HG03196 (cell line): ENCODE data around the gene TLR5.
"Not testable (repeated sequence)": the region's sequence is repeated elsewhere in the genome, so short reads cannot be mapped to it uniquely, and the experiment has no call there.

ENCODE experiments used
- ATAC-seq: cut with Tn5 transposase; IDR thresholded peaks from one replicate; pipeline ENCODE4 v1.9.1; 2021; ENCODE audit not compliant: unreplicated experiment

Gene TLR5

GRCh38 chr1:223142795-223143536 is at the start of gene TLR5:
TLR5 (minus strand) TSS chr1:223143248; CDS start chr1:223113031, 30,217 bp downstream.
- ATAC-seq, result peak; percentile 89

DNA sequence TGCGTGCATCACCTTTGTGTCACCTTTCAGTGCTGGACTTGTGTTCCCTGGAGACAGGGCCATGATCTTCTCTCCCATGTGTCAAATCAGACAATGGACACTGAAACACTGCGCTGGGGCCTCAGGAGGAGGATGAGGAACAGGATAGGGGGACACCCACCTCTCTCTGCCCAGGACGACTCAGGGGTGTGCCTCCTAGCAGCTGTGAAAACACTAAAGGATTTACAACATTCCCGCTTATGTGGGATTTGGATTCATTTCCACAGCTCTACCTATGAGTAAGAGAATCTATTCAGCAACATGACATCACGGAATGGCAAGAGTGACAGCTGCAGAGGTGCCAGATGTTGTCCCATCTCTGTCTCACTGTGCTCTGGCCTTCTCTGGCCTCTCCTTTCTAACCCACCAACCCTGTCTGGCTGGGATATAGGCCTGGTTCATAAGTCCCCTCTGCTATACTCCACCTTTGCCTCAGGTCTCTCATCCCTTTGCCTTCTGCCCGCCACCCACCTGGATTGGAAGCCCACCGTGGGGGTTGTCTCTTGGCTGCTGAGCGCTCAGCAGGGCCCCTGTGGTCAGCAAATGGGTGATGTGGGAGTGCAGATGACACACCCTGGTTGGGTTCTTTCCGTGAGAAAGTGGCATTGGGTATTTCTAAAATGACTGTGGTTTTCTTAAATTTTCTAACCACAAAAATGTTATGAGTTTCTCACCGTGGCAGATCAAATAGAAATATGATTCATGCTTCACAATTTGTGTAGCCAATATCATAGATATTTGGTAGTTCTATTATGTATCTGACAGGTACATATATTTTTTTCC is 47.1 kb upstream of the TLR5 start:
- peak; percentile 84 for ATAC-seq

- ATAC-seq, result no peak
These were observed 46.5 kb upstream of the TLR5 start for GRCh38 chr1:223189525-223189902.

DNA sequence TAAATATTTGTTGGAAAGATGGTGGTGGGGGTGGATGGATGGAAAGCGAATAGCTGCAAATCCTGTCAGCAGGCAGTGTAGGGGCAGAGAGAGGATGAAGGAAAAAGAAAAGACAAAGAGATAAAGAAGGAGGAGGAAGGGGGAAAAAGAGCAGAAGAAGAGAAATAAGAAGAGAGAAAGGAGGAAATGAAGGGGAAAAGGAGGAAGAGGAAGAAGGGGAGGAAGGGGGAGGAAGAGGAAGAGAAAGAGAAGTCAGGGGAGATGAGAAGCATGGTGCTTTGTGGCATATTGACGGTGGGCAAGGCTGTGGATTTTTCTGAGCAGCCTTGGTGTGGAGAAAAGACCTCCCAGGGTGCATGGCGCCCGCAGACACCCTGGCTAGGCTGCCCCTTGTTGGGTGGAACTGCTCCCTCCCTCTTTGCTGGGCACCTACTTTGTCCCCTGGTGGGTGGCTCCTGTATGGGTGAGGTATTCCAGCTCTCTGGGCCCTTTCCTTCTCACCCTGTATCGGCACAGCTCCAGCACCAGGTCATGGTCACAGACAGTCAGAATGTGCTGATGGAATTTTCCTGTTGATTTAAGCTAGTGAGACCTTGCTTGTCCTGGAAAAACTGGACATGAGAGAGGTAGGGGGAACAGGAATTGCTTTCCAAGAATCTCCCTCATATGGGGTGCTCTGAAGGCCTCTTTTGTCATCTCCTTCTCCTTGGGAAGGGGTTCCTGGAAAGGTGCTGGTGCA is 45.7 kb upstream of the TLR5 start:
- ATAC-seq, result no peak

DNA sequence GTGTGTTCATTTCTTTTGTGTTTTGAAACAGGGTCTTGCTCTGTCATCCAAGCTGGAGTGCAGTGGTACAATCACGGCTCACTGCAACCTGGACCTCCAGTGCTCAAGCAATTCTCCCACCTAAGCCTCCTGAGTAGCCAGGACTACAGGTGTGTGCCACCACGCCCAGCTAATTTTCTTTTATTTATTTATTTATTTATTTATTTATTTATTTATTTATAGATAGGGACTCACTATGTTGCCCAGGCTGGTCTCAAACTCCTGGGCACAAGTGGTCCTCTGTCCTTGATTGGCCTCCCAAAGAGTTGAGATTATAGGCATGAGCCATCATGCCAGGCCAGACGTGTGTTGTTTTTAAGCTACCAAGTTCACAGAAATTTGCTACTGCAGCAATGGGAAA is 43.8 kb upstream of the TLR5 start:
- ATAC-seq, result no peak

DNA sequence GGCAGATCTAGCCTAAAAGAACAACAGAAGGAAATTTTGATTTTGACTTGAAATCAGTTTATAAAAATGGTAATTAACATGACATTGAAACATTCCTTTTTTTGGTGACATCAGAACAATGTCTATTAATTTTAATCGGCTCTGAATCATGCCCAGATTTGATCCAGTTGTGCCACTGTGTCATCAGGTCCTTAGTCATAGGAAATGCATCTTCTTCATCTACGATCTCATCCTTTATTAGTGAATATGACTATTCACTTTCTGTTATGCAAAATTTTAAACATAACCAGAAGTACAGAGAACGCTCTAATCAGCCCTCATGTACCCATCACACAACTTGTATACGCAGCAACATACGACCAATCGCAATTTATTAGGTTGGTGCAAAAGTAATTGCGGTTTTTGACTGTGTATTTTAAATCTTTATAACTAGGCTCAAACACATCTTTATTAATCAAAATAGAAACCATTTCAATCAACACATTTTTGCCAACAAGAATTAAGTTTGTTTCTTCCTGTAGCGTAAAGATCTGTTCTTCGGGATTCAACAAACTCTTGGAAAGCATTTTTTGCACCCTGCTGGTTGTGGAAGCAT is 40.3 kb upstream of the TLR5 start:
- no peak for ATAC-seq

DNA sequence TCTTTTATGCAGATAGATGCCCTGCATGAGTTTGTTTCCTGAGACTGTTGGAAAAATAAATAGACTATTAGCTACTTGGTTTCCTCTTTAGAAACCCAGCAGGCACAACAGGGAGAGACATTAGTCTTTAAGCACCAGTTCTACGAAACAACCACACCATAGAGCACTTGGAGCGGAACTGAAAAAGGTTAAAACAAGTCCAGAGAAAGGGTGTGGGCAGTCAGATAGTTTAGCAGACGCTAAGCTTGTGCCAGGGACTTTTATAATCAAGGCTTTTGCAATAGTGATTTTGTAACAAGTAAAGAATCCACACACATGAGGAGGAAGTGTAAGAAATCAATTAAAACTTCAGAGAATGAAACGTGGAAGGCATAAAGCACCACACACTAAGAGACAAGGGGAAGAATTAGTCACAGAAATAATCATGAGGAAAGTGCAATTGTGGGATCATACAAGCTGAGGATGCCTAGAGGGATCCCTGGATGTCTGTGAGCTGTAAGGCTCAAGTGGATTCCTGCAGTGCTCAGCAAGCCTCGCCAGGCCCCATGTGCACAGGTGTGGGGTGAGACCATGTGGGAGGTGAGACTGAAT is 37.8 kb upstream of the TLR5 start:
- ATAC-seq, result no peak

DNA sequence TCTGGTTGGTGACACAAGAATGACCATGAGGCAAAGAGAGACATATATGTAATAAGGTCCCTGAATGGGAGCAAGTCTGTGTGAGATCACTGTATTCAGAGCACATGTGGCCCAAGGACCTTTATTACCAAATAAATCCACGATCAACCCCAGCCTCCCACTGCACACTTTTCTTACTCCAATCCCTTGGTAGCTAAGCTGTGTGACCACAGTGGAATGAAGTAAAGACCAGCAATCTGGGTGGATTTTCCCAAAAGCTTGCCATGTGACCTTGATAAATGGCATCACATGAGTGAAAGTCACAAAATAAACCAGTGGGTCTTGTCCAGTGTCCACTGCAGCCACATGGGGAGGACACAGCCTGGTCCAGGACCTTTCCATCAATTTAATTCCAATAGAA is 36.7 kb upstream of the TLR5 start:
- ATAC-seq, result no peak

DNA sequence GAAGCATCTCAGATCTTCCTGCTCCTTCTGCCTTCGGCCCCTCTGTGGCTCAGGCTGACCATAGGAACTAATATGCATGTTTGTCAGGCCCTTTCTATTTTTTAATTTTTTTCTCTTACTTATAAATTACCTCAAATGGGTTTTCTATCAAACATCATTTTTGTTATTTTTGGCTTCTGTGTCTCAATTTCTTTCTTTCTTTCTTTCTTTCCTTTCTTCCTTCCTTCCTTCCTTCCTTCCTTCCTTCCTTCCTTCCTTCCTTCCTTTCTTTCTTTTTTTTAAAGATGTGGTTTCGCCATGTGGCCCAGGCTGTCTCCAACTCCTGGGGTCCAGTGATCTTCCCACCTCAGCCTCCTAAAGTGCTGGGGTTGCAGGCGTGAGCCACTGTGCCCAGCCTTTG is 36.2 kb upstream of the TLR5 start:
- ATAC-seq, result no peak

- ATAC-seq, result no peak
These were observed 34.6 kb upstream of the TLR5 start for GRCh38 chr1:223177681-223178080.

- ATAC-seq, result no peak
These were observed 33.4 kb upstream of the TLR5 start for GRCh38 chr1:223176437-223176836.

DNA sequence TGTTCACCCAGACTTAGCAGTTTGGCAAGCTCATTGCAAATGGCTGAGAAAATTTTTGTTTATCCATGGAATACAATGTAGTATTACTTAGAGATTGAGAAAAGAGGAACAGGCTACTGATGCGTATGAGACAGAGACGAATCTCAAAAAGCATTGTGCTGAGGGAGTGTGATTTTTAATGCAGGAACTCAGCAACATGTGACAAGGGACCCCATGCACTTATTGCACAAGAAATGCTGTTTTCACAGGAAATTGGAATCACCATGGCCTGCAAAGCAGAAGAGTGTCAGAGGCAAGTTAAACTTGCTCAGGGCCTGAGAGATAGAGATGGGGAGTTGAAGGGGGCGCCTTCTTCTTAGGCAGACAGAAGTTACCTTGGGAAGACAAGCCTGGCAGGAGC is 32.6 kb upstream of the TLR5 start:
- no peak for ATAC-seq

GRCh38 chr1:223175032-223175431 is 32.0 kb upstream of the TLR5 start:
- ATAC-seq, result no peak

DNA sequence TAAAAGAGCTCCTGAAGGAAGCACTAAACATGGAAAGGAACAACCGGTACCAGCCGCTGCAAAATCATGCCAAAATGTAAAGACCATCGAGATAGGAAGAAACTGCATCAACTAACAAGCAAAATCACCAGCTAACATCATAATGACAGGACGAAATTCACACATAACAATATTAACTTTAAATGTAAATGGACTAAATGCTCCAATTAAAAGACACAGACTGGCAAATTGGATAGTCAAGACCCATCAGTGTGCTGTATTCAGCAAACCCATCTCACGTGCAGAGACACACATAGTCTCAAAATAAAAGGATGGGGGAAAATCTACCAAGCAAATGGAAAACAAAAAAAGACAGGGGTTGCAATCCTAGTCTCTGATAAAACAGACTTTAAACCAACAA is 26.4 kb upstream of the TLR5 start:
- ATAC-seq, result not testable (repeated sequence)

DNA sequence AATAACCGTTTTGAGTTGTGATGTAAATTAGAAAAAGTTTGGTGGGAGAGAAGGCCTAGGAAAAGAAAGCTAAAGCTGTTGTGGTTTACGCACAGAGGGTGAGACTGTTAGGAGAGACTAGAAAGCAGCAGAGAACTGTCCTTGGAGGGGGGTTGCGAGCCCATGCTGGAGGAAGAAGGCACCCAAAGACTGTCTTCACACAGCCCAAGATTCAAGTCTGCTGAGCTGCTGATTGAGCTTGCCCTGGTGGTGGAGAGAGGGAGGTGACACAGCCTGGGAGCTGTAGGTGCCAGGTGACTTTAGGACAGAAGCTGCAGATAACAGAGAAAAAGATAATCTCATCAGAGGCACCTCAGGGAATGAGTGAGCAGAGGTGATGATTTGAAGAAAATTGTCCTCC is 18.3 kb upstream of the TLR5 start:
- ATAC-seq, result no peak

DNA sequence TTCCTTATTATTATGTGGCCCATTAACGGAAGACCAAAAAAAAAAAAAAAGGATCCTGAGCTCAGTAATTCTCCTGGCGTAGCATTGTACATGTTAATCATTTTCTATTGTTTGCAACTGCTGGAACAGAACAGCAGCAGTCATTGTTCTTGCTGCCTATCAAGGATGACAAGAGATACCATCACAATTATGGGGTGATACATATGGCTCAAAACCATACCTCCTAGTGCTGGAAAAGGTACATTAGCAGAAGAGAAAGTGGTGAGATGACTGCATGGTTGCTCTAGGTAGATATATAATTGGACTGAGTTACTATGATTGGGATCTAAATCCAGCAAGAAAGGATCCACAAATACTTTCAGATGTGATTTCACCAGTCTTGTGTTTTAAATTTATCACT is 13.3 kb upstream of the TLR5 start:
- ATAC-seq, result no peak

- no peak for ATAC-seq
These were observed 12.1 kb upstream of the TLR5 start for GRCh38 chr1:223155153-223155552.

GRCh38 chr1:223153177-223154119 is 10.4 kb upstream of the TLR5 start:
- ATAC-seq, result no peak

DNA sequence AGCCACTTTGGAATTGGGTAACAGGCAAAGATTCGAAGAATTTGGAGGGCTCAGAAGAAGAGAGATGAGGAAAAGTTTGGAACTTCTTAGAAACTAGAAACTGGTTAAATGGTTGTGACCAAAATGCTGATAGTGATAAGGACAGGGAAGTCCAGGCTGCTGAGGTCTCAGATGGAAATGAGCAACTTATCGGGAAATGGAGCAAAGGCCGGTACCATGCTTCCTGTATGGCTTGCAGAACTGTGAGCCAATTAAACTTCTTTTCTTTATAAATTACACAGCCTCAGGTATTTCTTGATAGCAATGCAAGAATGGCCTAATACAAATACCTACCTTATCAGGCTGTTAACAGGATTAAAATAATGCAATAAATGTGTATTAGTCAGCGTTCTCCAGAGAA is 9.4 kb upstream of the TLR5 start:
- ATAC-seq, result no peak

GRCh38 chr1:223150443-223150842 is 7.4 kb upstream of the TLR5 start:
- ATAC-seq, result no peak
